ENCODE data around the gene ACVR2B.

DNA sequence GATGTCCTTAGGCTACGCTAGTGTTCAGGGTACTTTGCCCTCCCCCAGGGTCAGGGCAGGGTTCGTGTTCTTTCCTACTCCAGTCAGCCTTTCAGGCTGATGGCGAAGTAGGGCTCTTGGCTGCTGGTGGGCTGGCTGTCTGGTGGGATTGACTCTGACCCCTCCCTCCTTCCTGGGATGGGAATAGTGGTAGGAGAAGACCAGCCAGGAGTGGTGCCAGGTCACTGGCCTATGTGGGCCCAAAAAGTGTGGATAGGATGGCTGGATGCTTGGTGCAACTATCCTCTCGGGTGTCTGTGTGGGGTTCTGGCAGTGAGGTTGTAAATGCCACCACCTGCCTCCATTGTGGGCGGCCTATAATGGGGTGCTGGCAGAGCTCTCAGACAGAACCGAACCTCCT is 22.0 kb downstream of the ACVR2B start:
- TF ChIP-seq POLR2AphosphoS5 (IDR thresholded peaks at IDR 0.05; ENCODE audit: low read depth, low read length) = no peak
- TF ChIP-seq TAF1 (IDR thresholded peaks at IDR 0.05; ENCODE audit: low read depth, low read length) = no peak
